HEK293 (cell line): ENCODE data around the gene PRMT5.
A peak's percentile ranks its signal among the peaks of the same experiment; 100 is the strongest.

Experiments used
- CTCF ChIA-PET: fragments of 350-600 bp; formaldehyde crosslinking; extraction: SDS; loops from one replicate; lab custom pipeline; 2021; ENCODE audit warnings: antibody characterized with exemption; lab: Yijun Ruan, JAX
- POLR2A ChIA-PET: fragments of 300-600 bp; formaldehyde crosslinking; extraction: SDS; loops from one replicate; lab custom pipeline; 2020; ENCODE audit warnings: antibody characterized with exemption, inconsistent platforms; lab: Yijun Ruan, JAX
- H3K27ac ChIP-seq: fragments of 200-500 bp; sonication (Bioruptor generic); 2 replicates; pipeline ENCODE4 v1.5.1; 2014; ENCODE audit warnings: low read depth, low read length, control low read depth, inconsistent platforms; ENCODE audit errors: extremely low read depth
- H3K36me3 ChIP-seq, 2 experiments: fragments of 200-500 bp in 1 of 2; sonication (Bioruptor generic) in 1 of 2; 1 replicate in 1 of 2; 2 replicates in 1 of 2; pipeline ENCODE4 v1.5.1; 2014 to 2017; ENCODE audit warnings: inconsistent platforms in 2 of 2, low read length in 2 of 2; ENCODE audit not compliant: control insufficient read depth in 2 of 2, insufficient read depth in 1 of 2
- H3K4me1 ChIP-seq: fragments of 200-500 bp; sonication (Bioruptor generic); 2 replicates; pipeline ENCODE4 v1.5.1; 2014; ENCODE audit warnings: mild to moderate bottlenecking, low read length, inconsistent platforms; ENCODE audit not compliant: control insufficient read depth, insufficient read depth
- H3K4me3 ChIP-seq: 2 replicates; pipeline ENCODE4 v1.5.1; 2011; ENCODE audit warnings: low read depth, mild to moderate bottlenecking, control low read depth, low read length, moderate library complexity
- H3K9me3 ChIP-seq: fragments of 200-500 bp; sonication (Bioruptor generic); 2 replicates; pipeline ENCODE4 v1.5.1; 2014; ENCODE audit warnings: low read depth, low read length, inconsistent platforms; ENCODE audit not compliant: control insufficient read depth, insufficient read depth
- CTCF ChIP-seq: fragments of 450-650 bp; formaldehyde crosslinking; IDR thresholded peaks from 2 replicates; pipeline ENCODE4 v1.5.1; 2016; ENCODE audit warnings: missing biosample characterization, missing genetic modification characterization
- IKZF3 ChIP-seq: fragments of 450-650 bp; IDR thresholded peaks from 2 replicates; pipeline ENCODE4 v1.5.0; 2018; ENCODE audit warnings: missing biosample characterization, mild to moderate bottlenecking, missing genetic modification characterization, moderate library complexity
- KLF9 ChIP-seq: fragments of 450-650 bp; formaldehyde crosslinking; IDR thresholded peaks from 2 replicates; pipeline ENCODE4 v1.5.1; 2016; ENCODE audit warnings: missing biosample characterization, missing genetic modification characterization, low read depth
- MYNN ChIP-seq: fragments of 450-650 bp; formaldehyde crosslinking; IDR thresholded peaks from 2 replicates; pipeline ENCODE4 v1.5.1; 2016; ENCODE audit warnings: missing biosample characterization, missing genetic modification characterization, borderline replicate concordance
- OVOL3 ChIP-seq: fragments of 450-650 bp; formaldehyde crosslinking; IDR thresholded peaks from 2 replicates; pipeline ENCODE4 v1.5.1; 2016; ENCODE audit warnings: missing biosample characterization, missing genetic modification characterization
- PRDM1 ChIP-seq: fragments of 450-650 bp; formaldehyde crosslinking; IDR thresholded peaks from 2 replicates; pipeline ENCODE4; 2016; ENCODE audit warnings: missing biosample characterization, missing genetic modification characterization
- SP2 ChIP-seq: fragments of 450-650 bp; formaldehyde crosslinking; IDR thresholded peaks from 2 replicates; pipeline ENCODE4 v1.5.1; 2016; ENCODE audit warnings: missing biosample characterization, missing genetic modification characterization
- ZBTB17 ChIP-seq: fragments of 450-650 bp; formaldehyde crosslinking; IDR thresholded peaks from 2 replicates; pipeline ENCODE4 v1.5.1; 2016; ENCODE audit warnings: missing biosample characterization, missing genetic modification characterization
- ZBTB48 ChIP-seq: fragments of 450-650 bp; formaldehyde crosslinking; IDR thresholded peaks from 2 replicates; pipeline ENCODE4 v1.5.1; 2016; ENCODE audit warnings: missing biosample characterization, missing genetic modification characterization
- ZBTB6 ChIP-seq: fragments of 450-650 bp; formaldehyde crosslinking; IDR thresholded peaks from 2 replicates; pipeline ENCODE4 v1.5.1; 2017; ENCODE audit warnings: missing biosample characterization, missing genetic modification characterization
- ZEB2 ChIP-seq: fragments of 450-650 bp; formaldehyde crosslinking; IDR thresholded peaks from 2 replicates; pipeline ENCODE4 v1.5.1; 2016; ENCODE audit warnings: missing biosample characterization, missing genetic modification characterization
- ZFHX2 ChIP-seq: fragments of 450-650 bp; formaldehyde crosslinking; conservative IDR thresholded peaks from 2 replicates; pipeline ENCODE4 v1.5.1; 2016; ENCODE audit warnings: missing biosample characterization, missing genetic modification characterization
- ZIC2 ChIP-seq: fragments of 450-650 bp; formaldehyde crosslinking; IDR thresholded peaks from 2 replicates; pipeline ENCODE4 v1.5.1; 2016; ENCODE audit warnings: missing biosample characterization, missing genetic modification characterization
- ZNF114 ChIP-seq: fragments of 450-650 bp; formaldehyde crosslinking; IDR thresholded peaks from 2 replicates; pipeline ENCODE4 v1.5.0; 2017; ENCODE audit warnings: missing biosample characterization, missing genetic modification characterization
- ZNF138 ChIP-seq: fragments of 450-650 bp; formaldehyde crosslinking; IDR thresholded peaks from 2 replicates; pipeline ENCODE4 v1.5.1; 2016; ENCODE audit warnings: missing biosample characterization, missing genetic modification characterization, borderline replicate concordance
- ZNF155 ChIP-seq: fragments of 450-650 bp; formaldehyde crosslinking; IDR thresholded peaks from 2 replicates; pipeline ENCODE4 v1.5.1; 2016; ENCODE audit warnings: missing biosample characterization, missing genetic modification characterization
- ZNF335 ChIP-seq: fragments of 450-650 bp; formaldehyde crosslinking; conservative IDR thresholded peaks from 2 replicates; pipeline ENCODE4 v1.5.1; 2016; ENCODE audit warnings: missing biosample characterization, missing genetic modification characterization
- ZNF341 ChIP-seq: fragments of 450-650 bp; formaldehyde crosslinking; IDR thresholded peaks from 2 replicates; pipeline ENCODE4; 2016; ENCODE audit warnings: low read depth, missing biosample characterization, missing genetic modification characterization
- ZNF433 ChIP-seq: fragments of 450-650 bp; formaldehyde crosslinking; IDR thresholded peaks from 2 replicates; pipeline ENCODE4 v1.5.1; 2016; ENCODE audit warnings: missing biosample characterization, missing genetic modification characterization, low read depth
- ZNF473 ChIP-seq: fragments of 450-650 bp; formaldehyde crosslinking; IDR thresholded peaks from 2 replicates; pipeline ENCODE4 v1.5.1; 2017; ENCODE audit warnings: missing biosample characterization, missing genetic modification characterization
- ZNF514 ChIP-seq: fragments of 450-650 bp; formaldehyde crosslinking; IDR thresholded peaks from 2 replicates; pipeline ENCODE4 v1.5.1; 2016; ENCODE audit warnings: missing biosample characterization, missing genetic modification characterization
- ZNF518A ChIP-seq: fragments of 450-650 bp; formaldehyde crosslinking; conservative IDR thresholded peaks from 2 replicates; pipeline ENCODE4 v1.5.1; 2016; ENCODE audit warnings: low read depth, missing biosample characterization, missing genetic modification characterization
- ZNF544 ChIP-seq: fragments of 450-650 bp; formaldehyde crosslinking; IDR thresholded peaks from 2 replicates; pipeline ENCODE4 v1.5.0; 2017; ENCODE audit warnings: missing biosample characterization, missing genetic modification characterization
- ZNF585B ChIP-seq: fragments of 450-650 bp; formaldehyde crosslinking; IDR thresholded peaks from 2 replicates; pipeline ENCODE4 v1.5.1; 2016; ENCODE audit warnings: missing biosample characterization, missing genetic modification characterization
- ZNF600 ChIP-seq: fragments of 450-650 bp; formaldehyde crosslinking; IDR thresholded peaks from 2 replicates; pipeline ENCODE4 v1.5.1; 2016; ENCODE audit warnings: missing biosample characterization, missing genetic modification characterization
- ZNF629 ChIP-seq: fragments of 450-650 bp; formaldehyde crosslinking; IDR thresholded peaks from 2 replicates; pipeline ENCODE4 v1.5.1; 2017; ENCODE audit warnings: missing biosample characterization, missing genetic modification characterization
- ZNF664 ChIP-seq: fragments of 450-650 bp; formaldehyde crosslinking; IDR thresholded peaks from 2 replicates; pipeline ENCODE4 v1.5.1; 2016; ENCODE audit warnings: missing biosample characterization, missing genetic modification characterization
- ZNF670 ChIP-seq: fragments of 450-650 bp; formaldehyde crosslinking; IDR thresholded peaks from 2 replicates; pipeline ENCODE4 v1.5.1; 2016; ENCODE audit warnings: missing biosample characterization, missing genetic modification characterization, low read depth
- ZNF701 ChIP-seq: fragments of 450-650 bp; formaldehyde crosslinking; IDR thresholded peaks from 2 replicates; pipeline ENCODE4 v1.5.1; 2016; ENCODE audit warnings: missing biosample characterization, missing genetic modification characterization

PRMT5 gene

GRCh38 chr14:22973217-22974032 lies 44.2 kb upstream of the PRMT5 start (continued):
- TF ChIP-seq PRDM1 = peak; percentile 77
- TF ChIP-seq ZNF514 (tag by site-specific recombination) = no peak
- peak; percentile 63 for TF ChIP-seq CTCF (tag by site-specific recombination)
- no peak for TF ChIP-seq OVOL3
- TF ChIP-seq ZBTB48 (tag by site-specific recombination) = peak; percentile 84
- TF ChIP-seq ZNF629 = no peak
- no peak for TF ChIP-seq ZNF585B
- no peak for TF ChIP-seq MYNN (tag by site-specific recombination)
- no peak for TF ChIP-seq KLF9 (tag by site-specific recombination)
- TF ChIP-seq SP2 (tag by site-specific recombination) = no peak
- no peak for TF ChIP-seq ZNF433 (tag by site-specific recombination)
- TF ChIP-seq ZBTB17 = peak; percentile 25; the same call in 1 of the 2 replicates
- TF ChIP-seq ZNF114 = no peak
- TF ChIP-seq ZNF670 (tag by site-specific recombination) = no peak
- no peak for TF ChIP-seq ZEB2
- no peak for TF ChIP-seq ZNF335 (tag by site-specific recombination)
- TF ChIP-seq IKZF3 (tag by site-specific recombination) = peak; percentile 83
- TF ChIP-seq ZNF341 (tag by site-specific recombination) = peak; percentile 67; the same call in 1 of the 2 replicates
- no peak for TF ChIP-seq ZNF473 (tag by site-specific recombination)
- TF ChIP-seq ZNF600 (tag by site-specific recombination) = peak; percentile 59; the same call in 1 of the 2 replicates
- TF ChIP-seq ZIC2 (tag by site-specific recombination) = no peak
- no peak for TF ChIP-seq ZNF155 (tag by site-specific recombination)
- no peak for TF ChIP-seq ZNF544

GRCh38 chr14:22972313-22972930 lies 43.2 kb upstream of the PRMT5 start:
- TF ChIP-seq ZNF138 (tag by site-specific recombination) (no peak), ZBTB17 (no peak), OVOL3 (no peak), ZBTB6 (tag by site-specific recombination) (no peak), ZNF664 (no peak), ZFHX2 (peak; percentile 39), ZNF701 (tag by site-specific recombination) (no peak), ZNF518A (no peak)
- Histone ChIP-seq H3K36me3 (peaks cover 0 to 37% of the 10 kb centered on the region in 2 experiments; a peak in 2 of 3 replicates), H3K4me3 (no peak overlapping the region), H3K9me3 (no peaks in the 10 kb centered on the region), H3K27ac (no peak overlapping the region), H3K4me1 (peaks cover 11% of the 10 kb centered on the region)
- ChIA-PET POLR2A (interaction anchor here (1.1 to 3.6 kb wide), 6 partner anchors 10 to 96 kb away, joined by 3 to 31 read pairs (median 7); partner anchors contain the start of genes AJUBA and HAUS4), CTCF (interaction anchor here (0.6 to 7.9 kb wide), 17 partner anchors 11 to 591 kb away, joined by 3 to 227 read pairs (median 11); partner anchors contain the start of genes ACIN1, AJUBA, C14orf119 and CDH24)
